ENCODE results near the gene ILF3.

Gene ILF3

GRCh38 chr19:10699650-10700335, 45.6 kb downstream of the ILF3 start:
- no peak overlapping the region for H3K4me3 ChIP-seq (ENCODE audit: low read depth, low read length)
- peak; percentile 42; the same call in 1 of the 2 replicates for TF ChIP-seq CTCF (IDR thresholded peaks at IDR 0.05; ENCODE audit: low read depth, low read length)

- TF ChIP-seq CTCF (IDR thresholded peaks at IDR 0.05; ENCODE audit: low read depth, low read length) = no peak
- peak overlapping the region; percentile 79 for H3K4me3 ChIP-seq (ENCODE audit: low read depth, low read length)
Observed at GRCh38 chr19:10701955-10702525, 47.9 kb downstream of the ILF3 start.

- no peak for TF ChIP-seq CTCF (IDR thresholded peaks at IDR 0.05; ENCODE audit: low read depth, low read length)
Observed at GRCh38 chr19:10706990-10707389, 52.8 kb downstream of the ILF3 start.

GRCh38 chr19:10707440-10707839, 53.3 kb downstream of the ILF3 start:
- TF ChIP-seq CTCF (IDR thresholded peaks at IDR 0.05; ENCODE audit: low read depth, low read length) = no peak
- no peak overlapping the region for H3K4me3 ChIP-seq (ENCODE audit: low read depth, low read length)

More at GRCh38 chr19:10706990-10707389, 52.8 kb downstream of the ILF3 start:
- H3K4me3 ChIP-seq (ENCODE audit: low read depth, low read length) = no peak overlapping the region

- no peak for TF ChIP-seq CTCF (IDR thresholded peaks at IDR 0.05; ENCODE audit: low read depth, low read length)
- no peak overlapping the region for H3K4me3 ChIP-seq (ENCODE audit: low read depth, low read length)
Observed at GRCh38 chr19:10708291-10708690, 54.1 kb downstream of the ILF3 start.

- TF ChIP-seq CTCF (IDR thresholded peaks at IDR 0.05; ENCODE audit: low read depth, low read length) = no peak
- no peak overlapping the region for H3K4me3 ChIP-seq (ENCODE audit: low read depth, low read length)
Observed at GRCh38 chr19:10712045-10712444, 57.9 kb downstream of the ILF3 start.

- TF ChIP-seq CTCF (IDR thresholded peaks at IDR 0.05; ENCODE audit: low read depth, low read length) = no peak
- no peak overlapping the region for H3K4me3 ChIP-seq (ENCODE audit: low read depth, low read length)
Observed at GRCh38 chr19:10712754-10713153, 58.6 kb downstream of the ILF3 start.

Data from WI38 (cell line).